Glutamatergic neuron (in vitro differentiated cells): ENCODE measurements around the gene UIMC1. TPM values are rescaled to one million over a fixed set of nuclear protein-coding genes. Genes with fewer than 3 reads are reported as not detected.
A peak's percentile ranks its signal among the peaks of the same experiment; 100 is the strongest.

Source experiments
- DNase-seq: peaks from one replicate; pipeline ENCODE4 v3.0.0; 2022
- H3K27ac Mint-ChIP-seq: one replicate; pipeline ENCODE4 v1.8.0; 2020; ENCODE audit warnings: mild to moderate bottlenecking, mixed read lengths, inconsistent platforms; ENCODE audit not compliant: unreplicated experiment
- H3K27me3 Mint-ChIP-seq: one replicate; pipeline ENCODE4 v1.8.0; 2020; ENCODE audit warnings: mild to moderate bottlenecking, moderate library complexity, mixed read lengths, inconsistent platforms; ENCODE audit not compliant: unreplicated experiment
- H3K36me3 Mint-ChIP-seq: one replicate; pipeline ENCODE4 v1.8.0; 2020; ENCODE audit warnings: mild to moderate bottlenecking, mixed read lengths, inconsistent platforms; ENCODE audit not compliant: unreplicated experiment
- H3K4me1 Mint-ChIP-seq: one replicate; pipeline ENCODE4 v1.8.0; 2020; ENCODE audit warnings: mild to moderate bottlenecking, low read depth, mixed read lengths, inconsistent platforms; ENCODE audit not compliant: unreplicated experiment
- H3K4me3 Mint-ChIP-seq: one replicate; pipeline ENCODE4 v1.8.0; 2020; ENCODE audit warnings: mild to moderate bottlenecking, mixed read lengths, inconsistent platforms; ENCODE audit not compliant: unreplicated experiment
- H3K9me3 Mint-ChIP-seq: one replicate; pipeline ENCODE4 v1.8.0; 2020; ENCODE audit warnings: mild to moderate bottlenecking, moderate library complexity, mixed read lengths, inconsistent platforms; ENCODE audit not compliant: unreplicated experiment
- total RNA-seq: library from RNA; stranded (reverse); fragmentation: NEBNext Ultra II Directional; extraction: Animal tissue kit (Norgen Biotek cat#: 25700); gene quantifications from one replicate; pipeline ENCODE4 v1.2.1, GENCODE V29; 2021; ENCODE audit not compliant: unreplicated experiment
- TF ChIP-seq, protein P1 (sequence below): fragments of 200-600 bp; sonication (generic); IDR thresholded peaks from one replicate; pipeline ENCODE4 v1.5.0; 2021; ENCODE audit not compliant: partially characterized antibody, unreplicated experiment

UIMC1 gene
- total RNA-seq, 1 donor from 2014 or later = 38.5 TPM

DNA sequence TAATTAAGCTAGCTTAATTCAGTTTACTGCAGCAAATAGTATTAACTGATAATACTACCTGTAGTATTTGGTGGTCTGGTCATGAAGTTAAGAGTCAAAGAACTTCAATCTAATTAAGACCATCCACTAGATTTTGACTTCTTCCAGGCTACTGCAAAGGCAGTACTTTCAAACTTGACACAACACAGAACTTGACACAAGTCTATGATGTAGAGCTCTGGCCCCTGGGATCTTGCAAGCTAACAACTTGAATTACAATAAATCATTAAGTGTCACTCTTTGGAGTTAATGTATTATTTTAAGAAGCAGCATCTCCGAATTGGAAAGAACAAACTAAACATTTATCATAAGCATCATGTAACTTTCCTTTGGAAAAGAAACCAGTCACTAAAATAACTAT, 40.9 kb downstream of the UIMC1 start:
- TF ChIP-seq, protein P1, sequence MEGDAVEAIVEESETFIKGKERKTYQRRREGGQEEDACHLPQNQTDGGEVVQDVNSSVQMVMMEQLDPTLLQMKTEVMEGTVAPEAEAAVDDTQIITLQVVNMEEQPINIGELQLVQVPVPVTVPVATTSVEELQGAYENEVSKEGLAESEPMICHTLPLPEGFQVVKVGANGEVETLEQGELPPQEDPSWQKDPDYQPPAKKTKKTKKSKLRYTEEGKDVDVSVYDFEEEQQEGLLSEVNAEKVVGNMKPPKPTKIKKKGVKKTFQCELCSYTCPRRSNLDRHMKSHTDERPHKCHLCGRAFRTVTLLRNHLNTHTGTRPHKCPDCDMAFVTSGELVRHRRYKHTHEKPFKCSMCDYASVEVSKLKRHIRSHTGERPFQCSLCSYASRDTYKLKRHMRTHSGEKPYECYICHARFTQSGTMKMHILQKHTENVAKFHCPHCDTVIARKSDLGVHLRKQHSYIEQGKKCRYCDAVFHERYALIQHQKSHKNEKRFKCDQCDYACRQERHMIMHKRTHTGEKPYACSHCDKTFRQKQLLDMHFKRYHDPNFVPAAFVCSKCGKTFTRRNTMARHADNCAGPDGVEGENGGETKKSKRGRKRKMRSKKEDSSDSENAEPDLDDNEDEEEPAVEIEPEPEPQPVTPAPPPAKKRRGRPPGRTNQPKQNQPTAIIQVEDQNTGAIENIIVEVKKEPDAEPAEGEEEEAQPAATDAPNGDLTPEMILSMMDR = no peak
- Mint-ChIP-seq H3K9me3 (no peaks in the 10 kb centered on the region), H3K4me1 (no peaks in the 10 kb centered on the region), H3K36me3 (no peaks in the 10 kb centered on the region), H3K27ac (no peak overlapping the region), H3K4me3 (no peak overlapping the region), H3K27me3 (no peaks in the 10 kb centered on the region)
- DNase-seq = no peak

DNA sequence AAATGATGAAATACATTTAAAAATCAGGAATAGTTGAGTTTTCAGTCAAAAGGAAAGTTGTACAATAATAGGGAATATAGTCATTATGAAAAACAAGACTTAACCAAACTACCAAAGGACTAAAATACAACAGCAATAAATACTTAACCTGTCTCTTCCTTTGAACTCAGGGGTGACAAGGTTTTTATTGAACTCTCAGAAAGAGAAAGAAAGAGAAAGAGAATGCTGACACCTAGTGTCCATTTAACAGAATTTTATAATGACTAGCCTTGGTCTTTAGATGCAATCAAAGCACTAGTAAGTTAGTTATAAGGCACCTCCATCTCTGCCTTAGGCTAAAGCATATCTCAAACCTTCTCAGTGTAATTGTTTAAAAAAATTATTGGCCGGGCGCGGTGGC, 47.5 kb downstream of the UIMC1 start:
- DNase-seq = no peak
- no peaks in the 10 kb centered on the region for H3K36me3 Mint-ChIP-seq
- H3K27ac Mint-ChIP-seq = no peak overlapping the region
- no peak overlapping the region for H3K4me3 Mint-ChIP-seq
- H3K9me3 Mint-ChIP-seq = no peaks in the 10 kb centered on the region
- TF ChIP-seq, protein P1 = peak; percentile 58
- H3K4me1 Mint-ChIP-seq = peaks cover 4% of the 10 kb centered on the region
- H3K27me3 Mint-ChIP-seq = no peaks in the 10 kb centered on the region

DNA sequence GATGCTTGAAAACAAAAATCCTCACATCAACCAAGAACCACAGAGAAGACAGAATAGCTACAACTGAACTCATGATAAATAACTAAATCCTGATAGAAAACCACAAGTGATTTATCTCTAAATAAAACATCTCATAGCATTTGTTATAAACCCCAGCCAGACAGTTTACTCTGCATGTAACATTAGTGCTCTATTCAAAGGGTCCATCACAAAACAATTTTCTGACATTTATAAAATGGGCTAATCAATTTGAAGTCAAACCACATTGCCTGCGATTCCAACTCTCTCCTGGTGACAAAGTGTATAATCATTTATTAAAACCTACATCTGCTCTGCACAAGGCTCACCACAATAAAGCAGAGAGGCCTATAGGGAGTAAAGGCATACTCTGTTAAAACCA, 49.8 kb downstream of the UIMC1 start:
- Mint-ChIP-seq H3K36me3 (no peaks in the 10 kb centered on the region), H3K4me1 (peaks cover 6% of the 10 kb centered on the region), H3K27me3 (no peaks in the 10 kb centered on the region), H3K27ac (no peak overlapping the region), H3K9me3 (no peaks in the 10 kb centered on the region), H3K4me3 (no peak overlapping the region)
- no peak for DNase-seq
- TF ChIP-seq, protein P1 = no peak

DNA sequence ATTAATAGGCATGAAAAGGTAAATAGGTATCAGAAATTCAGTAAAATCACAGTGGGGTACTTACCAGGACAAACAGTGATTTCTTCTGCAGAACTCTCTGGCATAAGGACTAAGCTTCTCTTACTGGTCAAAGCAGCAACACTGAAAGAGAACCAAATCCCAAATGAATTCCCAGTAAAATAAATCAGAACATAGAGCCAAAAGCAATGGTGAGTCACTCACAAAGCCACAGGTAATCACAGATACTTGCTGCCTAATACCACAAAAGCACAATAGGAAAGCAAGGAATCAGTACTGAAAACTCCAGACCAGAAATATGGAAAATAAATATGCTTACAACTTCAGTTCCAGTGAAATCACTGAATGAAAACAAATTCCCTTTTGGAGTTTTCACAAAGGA, 50.7 kb downstream of the UIMC1 start:
- Mint-ChIP-seq H3K27me3 (no peaks in the 10 kb centered on the region), H3K4me1 (peaks cover 6% of the 10 kb centered on the region), H3K4me3 (no peak overlapping the region), H3K27ac (no peak overlapping the region), H3K36me3 (no peaks in the 10 kb centered on the region), H3K9me3 (no peaks in the 10 kb centered on the region)
- DNase-seq = no peak
- TF ChIP-seq, protein P1 = no peak

DNA sequence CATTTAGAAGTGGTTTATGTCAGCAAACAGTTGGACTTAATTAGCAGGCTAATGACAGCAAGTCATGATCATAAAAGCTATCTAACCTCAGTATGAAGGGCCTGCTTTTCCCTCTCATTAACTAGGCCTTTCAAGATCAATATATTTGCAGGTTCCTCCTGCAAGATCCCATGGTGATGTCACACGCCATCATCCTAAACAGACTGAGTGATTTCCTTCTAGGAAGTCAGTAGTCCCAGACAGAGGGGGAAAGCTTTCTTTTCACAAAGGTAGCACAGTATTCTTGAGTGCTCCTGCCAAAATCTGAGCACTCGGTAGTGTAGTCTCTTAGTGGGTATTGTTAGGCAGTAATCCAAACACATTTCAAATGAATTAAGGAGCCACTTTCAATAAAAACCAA, 52.5 kb downstream of the UIMC1 start:
- no peaks in the 10 kb centered on the region for H3K9me3 Mint-ChIP-seq
- H3K27me3 Mint-ChIP-seq = no peaks in the 10 kb centered on the region
- peaks cover 6% of the 10 kb centered on the region for H3K4me1 Mint-ChIP-seq
- DNase-seq = no peak
- no peak overlapping the region for H3K4me3 Mint-ChIP-seq
- no peak overlapping the region for H3K27ac Mint-ChIP-seq
- TF ChIP-seq, protein P1 = no peak
- no peaks in the 10 kb centered on the region for H3K36me3 Mint-ChIP-seq
